Measurements from ENCODE around the gene LMF2. TPM values are rescaled to one million over a fixed set of nuclear protein-coding genes. Genes with fewer than 3 reads are reported as not detected.

LMF2 gene
- total RNA-seq, 2 donors from 2014 or later, result 97.8 to 149 TPM

- Mint-ChIP-seq H3K27me3 (no peaks in the 10 kb centered on the region), H3K9me3 (no peaks in the 10 kb centered on the region), H3K27ac (peak overlapping the region; percentile 95), H3K36me3 (no peaks in the 10 kb centered on the region), H3K4me3 (peak overlapping the region; percentile 92), H3K4me1 (ENCODE audit: low read depth in 2 of 2) (peaks cover 37 to 39% of the 10 kb centered on the region in 2 donors)
- ATAC-seq (peak; percentile 0), DNase-seq (ENCODE audit: low spot score) (peak; percentile 73)
These were observed 23.0 kb upstream of the LMF2 start for GRCh38 chr22:50530580-50530876.

GRCh38 chr22:50529897-50530579, 22.5 kb upstream of the LMF2 start, which contains the start of gene TYMP:
Gene TYMP, minus strand, starts transcription at chr22:50530012. Its CDS starts 303 bp downstream, at chr22:50529709.
- H3K27me3 Mint-ChIP-seq, result no peaks in the 10 kb centered on the region
- H3K36me3 Mint-ChIP-seq, result no peaks in the 10 kb centered on the region
- H3K27ac Mint-ChIP-seq, result peak within 1 kb of the TSS; percentile 95
- H3K4me1 Mint-ChIP-seq (ENCODE audit: low read depth in 2 of 2), result peaks cover 37 to 39% of the 10 kb centered on the region in 2 donors
- H3K4me3 Mint-ChIP-seq, result peak within 1 kb of the TSS; percentile 92
- DNase-seq (ENCODE audit: low spot score) (peak; percentile 91), ATAC-seq (peak; percentile 49 to 68)
- H3K9me3 Mint-ChIP-seq, result no peaks in the 10 kb centered on the region

GRCh38 chr22:50529416-50529896, 22.0 kb upstream of the LMF2 start:
- no peaks in the 10 kb centered on the region for H3K9me3 Mint-ChIP-seq
- H3K36me3 Mint-ChIP-seq, result no peaks in the 10 kb centered on the region
- peak overlapping the region in 1 of 2 donors; percentile 95 for H3K27ac Mint-ChIP-seq
- no peaks in the 10 kb centered on the region for H3K27me3 Mint-ChIP-seq
- peak overlapping the region; percentile 88 for H3K4me3 Mint-ChIP-seq
- DNase-seq (ENCODE audit: low spot score) (no peak), ATAC-seq (no peak)
- peaks cover 40 to 42% of the 10 kb centered on the region in 2 donors for H3K4me1 Mint-ChIP-seq (ENCODE audit: low read depth in 2 of 2)

- H3K4me1 Mint-ChIP-seq (ENCODE audit: low read depth in 2 of 2), result peaks cover 40 to 41% of the 10 kb centered on the region in 2 donors
- no peaks in the 10 kb centered on the region for H3K9me3 Mint-ChIP-seq
- no peaks in the 10 kb centered on the region for H3K27me3 Mint-ChIP-seq
- ATAC-seq, result no peak
- peak overlapping the region; percentile 93 to 95 for H3K27ac Mint-ChIP-seq
- H3K4me3 Mint-ChIP-seq, result peak overlapping the region; percentile 88
- DNase-seq (ENCODE audit: low spot score), result no peak
- no peaks in the 10 kb centered on the region for H3K36me3 Mint-ChIP-seq
These were observed 21.3 kb upstream of the LMF2 start for GRCh38 chr22:50528682-50529415.

GRCh38 chr22:50527921-50528681, 20.6 kb upstream of the LMF2 start:
- peak overlapping the region; percentile 88 for H3K4me3 Mint-ChIP-seq
- peaks cover 35 to 40% of the 10 kb centered on the region in 2 donors for H3K4me1 Mint-ChIP-seq (ENCODE audit: low read depth in 2 of 2)
- peak overlapping the region; percentile 93 to 95 for H3K27ac Mint-ChIP-seq
- no peaks in the 10 kb centered on the region for H3K27me3 Mint-ChIP-seq
- ATAC-seq, result no peak
- no peaks in the 10 kb centered on the region for H3K36me3 Mint-ChIP-seq
- no peaks in the 10 kb centered on the region for H3K9me3 Mint-ChIP-seq
- no peak for DNase-seq (ENCODE audit: low spot score)

GRCh38 chr22:50526834-50527801, 19.6 kb upstream of the LMF2 start:
- no peaks in the 10 kb centered on the region for H3K27me3 Mint-ChIP-seq
- H3K4me3 Mint-ChIP-seq, result peak overlapping the region; percentile 88
- H3K4me1 Mint-ChIP-seq (ENCODE audit: low read depth in 2 of 2), result peaks cover 29 to 34% of the 10 kb centered on the region in 2 donors
- peak; percentile 21 to 25 for ATAC-seq
- DNase-seq (ENCODE audit: low spot score), result peak; percentile 85
- peak overlapping the region; percentile 93 to 95 for H3K27ac Mint-ChIP-seq
- H3K9me3 Mint-ChIP-seq, result no peaks in the 10 kb centered on the region
- no peaks in the 10 kb centered on the region for H3K36me3 Mint-ChIP-seq

- H3K4me3 Mint-ChIP-seq, result peak overlapping the region; percentile 88
- peak; percentile 93 for DNase-seq (ENCODE audit: low spot score)
- H3K27me3 Mint-ChIP-seq, result no peaks in the 10 kb centered on the region
- H3K27ac Mint-ChIP-seq, result peak overlapping the region; percentile 93 to 95
- ATAC-seq, result peak; percentile 59 to 72
- no peaks in the 10 kb centered on the region for H3K9me3 Mint-ChIP-seq
- H3K4me1 Mint-ChIP-seq (ENCODE audit: low read depth in 2 of 2), result peaks cover 29 to 34% of the 10 kb centered on the region in 2 donors
- no peaks in the 10 kb centered on the region for H3K36me3 Mint-ChIP-seq
These were observed 18.8 kb upstream of the LMF2 start for GRCh38 chr22:50526108-50526833.

- Mint-ChIP-seq H3K4me1 (ENCODE audit: low read depth in 2 of 2) (peaks cover 29 to 34% of the 10 kb centered on the region in 2 donors), H3K27me3 (no peaks in the 10 kb centered on the region), H3K9me3 (no peaks in the 10 kb centered on the region), H3K4me3 (peak overlapping the region; percentile 87), H3K36me3 (no peaks in the 10 kb centered on the region), H3K27ac (peak overlapping the region; percentile 54 to 90)
- DNase-seq (ENCODE audit: low spot score) (no peak), ATAC-seq (no peak)
These were observed 18.3 kb upstream of the LMF2 start for GRCh38 chr22:50525858-50526107.

- Mint-ChIP-seq H3K27me3 (no peaks in the 10 kb centered on the region), H3K36me3 (no peaks in the 10 kb centered on the region), H3K4me3 (peak within 1 kb of the TSS; percentile 88), H3K4me1 (ENCODE audit: low read depth in 2 of 2) (peaks cover 29 to 34% of the 10 kb centered on the region in 2 donors), H3K27ac (peak within 1 kb of the TSS; percentile 90 to 95), H3K9me3 (no peaks in the 10 kb centered on the region)
- ATAC-seq (peak; percentile 69 to 75), DNase-seq (ENCODE audit: low spot score) (peak; percentile 98)
These were observed 17.8 kb upstream of the LMF2 start, which contains the start of gene SCO2 for GRCh38 chr22:50525104-50525857. Gene SCO2, minus strand, starts transcription at chr22:50525598. Its CDS starts 1,187 bp downstream, at chr22:50524411.

GRCh38 chr22:50524676-50525103, 17.2 kb upstream of the LMF2 start:
- Mint-ChIP-seq H3K36me3 (no peaks in the 10 kb centered on the region), H3K27me3 (no peaks in the 10 kb centered on the region), H3K27ac (peak overlapping the region; percentile 54 to 90), H3K4me3 (peak overlapping the region; percentile 87), H3K4me1 (ENCODE audit: low read depth in 2 of 2) (peaks cover 29 to 34% of the 10 kb centered on the region in 2 donors), H3K9me3 (no peaks in the 10 kb centered on the region)
- DNase-seq (ENCODE audit: low spot score), result no peak
- ATAC-seq, result no peak

- DNase-seq (ENCODE audit: low spot score) (peak; percentile 58), ATAC-seq (no peak)
- H3K36me3 Mint-ChIP-seq, result no peaks in the 10 kb centered on the region
These were observed 16.5 kb upstream of the LMF2 start for GRCh38 chr22:50523806-50524675.

More at GRCh38 chr22:50523806-50524675, 16.5 kb upstream of the LMF2 start:
- H3K4me1 Mint-ChIP-seq (ENCODE audit: low read depth in 2 of 2), result peaks cover 29 to 34% of the 10 kb centered on the region in 2 donors
- H3K27ac Mint-ChIP-seq, result peak overlapping the region; percentile 54 to 90
- no peaks in the 10 kb centered on the region for H3K27me3 Mint-ChIP-seq
- peak overlapping the region; percentile 87 for H3K4me3 Mint-ChIP-seq
- H3K9me3 Mint-ChIP-seq, result no peaks in the 10 kb centered on the region
